CD4-positive, alpha-beta T cell treated with Interleukin-17A for 1 hour (primary cell): ENCODE data around the gene BTRC.
A peak's percentile ranks its signal among the peaks of the same experiment; 100 is the strongest.
"Not testable (repeated sequence)": the region's sequence is repeated elsewhere in the genome, so short reads cannot be mapped to it uniquely, and the experiment has no call there.

Experiments
- DNase-seq: peaks from one replicate; pipeline ENCODE4 v3.0.0-alpha.2; 2020

BTRC gene

GRCh38 chr10:101353692-101354327 is at the start of gene BTRC:
Gene BTRC, plus strand, starts transcription at chr10:101354165. Its CDS starts 16 bp downstream, at chr10:101354181.
- peak; percentile 99 for DNase-seq

DNA sequence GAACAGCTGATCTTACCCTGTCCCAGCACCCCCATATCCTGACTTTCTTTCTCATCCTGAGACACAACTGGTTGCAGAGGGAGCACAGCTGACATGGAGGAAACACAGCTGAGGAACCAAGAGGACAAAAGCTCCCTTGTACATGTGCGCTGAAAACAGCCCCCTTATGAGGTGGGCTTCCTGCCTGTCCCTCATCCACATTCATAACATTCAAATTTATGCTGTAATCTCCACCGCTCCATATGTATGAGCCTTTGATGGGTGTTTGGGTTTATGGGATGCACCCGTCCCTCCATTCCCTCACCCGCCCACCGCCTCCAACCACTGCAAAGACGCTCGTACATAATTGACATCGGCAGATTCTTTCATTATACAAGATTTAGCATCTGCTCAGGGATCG is 49.6 kb upstream of the BTRC start:
- no peak for DNase-seq

DNA sequence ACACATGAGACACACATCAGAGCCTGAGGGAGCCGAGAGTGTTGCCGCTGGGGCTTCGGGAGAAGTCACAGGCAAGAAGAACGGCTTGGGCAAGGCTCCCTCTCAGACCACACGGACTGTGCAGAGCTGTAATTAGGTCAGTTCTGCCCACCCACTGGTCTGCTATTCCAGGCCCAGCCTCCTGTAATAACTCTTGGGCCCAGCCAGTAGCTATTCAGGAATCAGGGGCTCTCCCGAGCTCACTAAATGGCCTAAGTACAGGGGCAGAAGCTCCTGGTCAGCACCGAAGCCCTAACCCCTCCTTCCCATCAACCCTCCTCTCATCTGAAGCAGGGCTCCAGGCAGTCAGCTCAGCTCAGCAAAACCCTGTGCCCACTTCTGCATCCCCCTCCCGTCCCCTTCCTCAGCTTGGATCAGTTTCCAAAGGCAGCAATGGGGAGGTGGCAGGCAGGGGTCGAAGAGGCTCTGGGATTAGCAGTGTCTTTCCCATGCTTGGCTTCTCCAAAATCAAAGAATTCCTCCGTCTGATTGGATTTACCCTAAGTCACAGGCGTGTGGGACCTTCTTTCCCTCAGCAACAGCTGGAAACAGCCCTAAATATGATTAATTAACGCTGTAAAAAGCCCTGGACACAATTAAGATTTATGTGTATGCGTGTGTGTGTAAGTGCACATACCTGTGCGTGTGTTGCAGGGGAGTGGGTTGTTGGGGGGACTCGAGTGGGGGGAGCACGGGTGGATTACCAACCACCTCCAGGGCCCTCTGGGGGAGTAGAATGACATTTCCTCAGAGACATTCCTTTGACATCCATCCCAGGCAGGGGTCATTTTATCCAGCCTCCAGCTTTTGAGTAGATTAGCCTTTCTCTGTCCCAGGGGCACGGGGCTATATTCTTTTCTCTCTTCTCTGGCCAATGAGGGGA is 48.4 kb upstream of the BTRC start:
- no peak for DNase-seq

- no peak for DNase-seq
These were observed 45.9 kb upstream of the BTRC start for GRCh38 chr10:101308051-101308450.

GRCh38 chr10:101310529-101311184 is 43.3 kb upstream of the BTRC start:
- no peak for DNase-seq

DNA sequence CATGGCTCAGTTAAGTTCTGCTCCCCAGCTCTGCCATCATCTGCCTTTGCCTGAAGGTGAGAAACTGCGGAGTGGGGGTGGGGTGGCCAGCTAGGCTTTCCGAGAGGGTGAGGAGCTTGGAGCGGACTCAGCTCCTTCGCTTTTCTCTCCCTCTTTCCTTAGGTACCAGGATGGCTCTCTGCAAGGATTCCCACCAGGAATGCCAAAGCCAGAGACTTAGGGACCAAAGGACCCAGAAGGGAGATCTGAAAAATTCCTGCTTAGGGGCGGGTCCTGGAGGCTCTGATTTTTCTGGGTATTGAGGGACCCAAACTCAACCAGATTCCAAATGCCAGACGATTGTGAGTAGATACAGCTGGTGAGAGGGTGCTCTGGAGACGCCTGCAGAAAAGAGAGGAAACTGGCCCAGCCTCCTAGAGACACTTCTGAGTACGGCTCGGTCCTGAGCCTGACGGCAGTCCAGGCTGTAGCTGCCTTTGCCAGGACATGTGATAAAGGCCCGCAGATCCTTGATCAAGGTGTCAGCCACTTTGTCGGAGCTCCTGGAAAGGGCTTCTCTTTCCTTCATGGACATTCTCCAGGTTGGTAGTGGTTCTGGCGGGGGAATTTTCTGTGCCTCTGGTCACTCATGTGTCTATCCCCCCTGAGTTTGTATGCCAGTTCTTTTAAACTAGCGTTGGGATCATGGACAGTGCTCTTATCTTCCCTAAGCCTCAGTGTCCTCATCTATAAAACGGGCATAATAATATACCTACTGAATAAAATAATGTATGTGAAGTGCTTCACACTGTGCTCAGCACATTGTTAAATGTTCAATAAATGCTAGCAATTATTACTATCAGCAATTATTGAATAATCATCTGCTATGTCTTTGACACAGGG is 42.5 kb upstream of the BTRC start:
- DNase-seq = no peak

DNA sequence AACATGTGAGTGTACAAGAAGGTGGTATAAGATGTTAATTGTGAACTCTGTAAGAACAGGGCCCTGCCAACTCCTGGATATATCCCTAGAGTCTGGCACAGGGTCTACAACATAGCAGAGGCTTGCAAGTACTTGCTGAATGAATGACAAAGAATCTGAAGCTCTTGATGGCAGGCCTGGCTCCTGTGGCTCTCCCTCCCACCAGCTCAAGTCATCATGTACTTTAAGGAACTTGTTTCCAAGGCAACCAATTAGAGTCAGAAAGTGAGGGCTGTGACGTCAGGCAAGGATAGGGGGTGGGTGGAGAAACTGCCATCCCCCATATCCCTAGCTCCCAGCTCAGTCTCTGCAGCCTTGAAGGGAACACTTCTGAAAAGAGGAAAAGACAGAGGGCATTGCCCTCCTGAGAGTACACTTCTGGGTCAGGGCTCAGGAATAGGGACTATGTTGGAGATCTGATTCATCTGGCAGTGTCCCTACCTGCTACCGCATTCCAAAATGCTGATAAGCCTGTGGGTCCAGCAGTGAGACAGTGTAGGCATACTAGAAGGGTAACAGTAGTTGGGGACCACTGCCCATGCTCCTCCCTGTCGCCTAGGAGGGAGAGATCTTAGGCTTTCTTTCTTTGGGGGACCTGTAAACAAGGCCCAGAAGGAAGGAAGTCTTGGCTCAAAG is 34.6 kb upstream of the BTRC start:
- DNase-seq = no peak

- DNase-seq = no peak
These were observed 32.9 kb upstream of the BTRC start for GRCh38 chr10:101321073-101321472.

- DNase-seq = no peak
These were observed 31.5 kb upstream of the BTRC start for GRCh38 chr10:101322266-101323108.

GRCh38 chr10:101323495-101323894 is 30.5 kb upstream of the BTRC start:
- no peak for DNase-seq

GRCh38 chr10:101327454-101327853 is 26.5 kb upstream of the BTRC start:
- DNase-seq = not testable (repeated sequence)

DNA sequence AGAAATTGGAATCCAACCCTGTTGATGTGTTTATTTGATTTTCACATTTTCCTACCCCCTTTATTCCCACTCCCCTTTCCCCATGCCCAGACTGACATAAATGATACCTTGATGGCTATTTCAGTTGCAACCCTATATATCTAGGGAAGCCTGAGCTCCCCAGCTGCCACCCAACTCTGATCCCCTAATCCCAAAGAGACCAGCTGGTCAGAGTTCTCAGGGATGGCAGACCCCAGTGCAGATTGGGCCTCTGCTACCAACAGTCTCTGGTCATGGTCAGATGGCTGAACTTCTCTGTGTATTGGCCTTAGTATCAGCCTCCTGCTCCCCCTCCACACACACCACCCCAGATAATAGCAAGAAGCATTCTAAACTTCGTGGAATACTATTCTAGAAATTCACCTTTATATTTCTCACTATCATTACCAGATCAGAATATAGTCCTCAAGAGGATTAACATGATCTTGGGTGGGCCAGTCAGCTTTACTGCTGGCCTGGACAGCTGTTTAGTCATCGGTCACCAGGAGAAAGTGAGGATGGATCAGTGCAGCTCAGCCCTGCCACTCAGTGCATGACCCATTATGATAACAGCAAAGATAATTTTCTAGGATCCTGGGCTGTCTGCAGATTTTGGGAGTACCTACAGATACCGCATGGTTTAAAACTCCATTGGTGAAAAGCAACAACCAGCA is 24.5 kb upstream of the BTRC start:
- DNase-seq = no peak

DNA sequence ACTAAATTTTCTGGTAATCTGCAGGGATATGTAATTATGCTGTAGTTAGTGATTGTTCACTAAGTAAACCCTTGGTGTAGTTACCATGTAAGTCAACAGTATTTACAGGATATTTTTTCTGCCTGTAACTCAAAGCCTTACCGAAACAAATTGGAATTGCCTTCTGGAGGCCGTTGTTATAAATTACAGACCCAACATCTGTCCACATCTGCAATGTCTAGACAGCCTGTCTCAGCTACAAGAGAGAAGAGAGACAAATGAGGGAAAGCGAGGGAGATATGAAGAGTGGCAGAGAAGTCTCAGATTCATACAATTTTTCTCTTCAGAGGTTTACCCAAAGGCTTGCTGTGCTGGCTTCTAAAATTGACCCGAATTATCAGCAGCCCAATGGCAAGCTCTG is 23.7 kb upstream of the BTRC start:
- DNase-seq = no peak

GRCh38 chr10:101330631-101331225 is 23.2 kb upstream of the BTRC start:
- no peak for DNase-seq

- DNase-seq = no peak
These were observed 22.0 kb upstream of the BTRC start for GRCh38 chr10:101331956-101332355.

DNA sequence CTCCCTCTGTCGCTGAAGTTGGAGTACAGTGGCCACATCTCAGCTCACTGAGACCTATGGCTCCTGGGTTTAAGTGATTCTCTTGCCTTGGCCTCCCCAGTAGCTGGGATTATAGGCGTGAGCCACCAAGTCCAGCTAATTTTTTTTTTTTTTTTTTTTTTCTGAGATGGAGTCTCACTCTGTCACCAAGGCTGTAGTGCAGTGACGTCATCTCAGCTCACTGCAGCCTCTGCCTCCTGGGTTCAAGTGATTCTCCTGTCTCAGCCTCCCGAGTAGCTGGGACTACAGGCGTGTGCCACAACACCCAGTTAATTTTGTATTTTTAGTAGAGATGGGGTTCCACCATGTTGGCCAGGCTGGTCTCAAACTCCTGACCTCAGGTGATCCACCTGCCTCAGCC is 19.7 kb upstream of the BTRC start:
- DNase-seq = not testable (repeated sequence)

DNA sequence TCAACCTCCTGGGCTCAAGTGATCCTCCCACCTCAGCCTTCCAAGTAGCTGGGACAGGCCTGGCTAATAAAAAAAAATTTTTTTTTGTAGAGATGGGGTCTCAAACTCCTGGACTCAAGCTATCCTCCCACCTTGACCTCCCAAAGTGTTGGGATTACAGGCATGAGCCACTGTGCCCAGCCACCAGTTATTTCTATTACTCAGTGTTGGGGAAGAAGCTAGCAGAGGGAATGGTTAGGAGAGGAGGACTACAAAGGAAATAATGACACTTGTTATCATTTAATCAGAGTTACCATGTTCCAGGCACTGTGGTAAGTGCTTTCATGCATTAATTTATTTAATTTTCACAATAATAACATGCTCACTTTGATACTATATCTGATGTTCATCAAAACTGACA is 17.6 kb upstream of the BTRC start:
- DNase-seq = no peak

- no peak for DNase-seq
These were observed 16.1 kb upstream of the BTRC start for GRCh38 chr10:101337836-101338235.

GRCh38 chr10:101341438-101341837 is 12.5 kb upstream of the BTRC start:
- DNase-seq = no peak

- no peak for DNase-seq
These were observed 7.8 kb upstream of the BTRC start for GRCh38 chr10:101346177-101346576.
